Uterus (tissue), 4 donors: Measurements from ENCODE around the gene ZNF155. TPM values are rescaled to one million over a fixed set of nuclear protein-coding genes. Genes with fewer than 3 reads are reported as not detected.
A peak's percentile ranks its signal among the peaks of the same experiment; 100 is the strongest.

Experiments
- DNase-seq, 2 donors: peaks; one replicate each; pipeline ENCODE4 v3.0.0-alpha.2; 2019 to 2020
- H3K27ac ChIP-seq, 2 donors: fragments of 200-600 bp; sonication (generic); 1 replicate in 1 of 2; 2 replicates in 1 of 2; pipeline ENCODE4 v1.5.1; 2016 to 2018
- H3K27me3 ChIP-seq, 2 donors: fragments of 200-600 bp; sonication (generic); one replicate each; pipeline ENCODE4 v1.5.1; 2018 to 2019; ENCODE audit warnings: control low read depth in 1 of 2
- H3K36me3 ChIP-seq, 2 donors: fragments of 200-600 bp; sonication (generic); one replicate each; pipeline ENCODE4 v1.5.1; 2019; ENCODE audit warnings: control low read depth in 1 of 2
- H3K4me1 ChIP-seq, 2 donors: fragments of 200-600 bp; sonication (generic); one replicate each; pipeline ENCODE4 v1.5.1; 2018 to 2019; ENCODE audit warnings: control low read depth in 1 of 2
- H3K4me3 ChIP-seq, 2 donors: fragments of 200-600 bp; sonication (generic); 1 replicate in 1 of 2; 2 replicates in 1 of 2; pipeline ENCODE4 v1.5.1; 2018 to 2019; ENCODE audit warnings: mild to moderate bottlenecking in 1 of 2
- H3K9me3 ChIP-seq, 2 donors: fragments of 200-600 bp; sonication (generic); one replicate each; pipeline ENCODE4 v1.5.1; 2019; ENCODE audit warnings: control low read depth in 1 of 2
- CTCF ChIP-seq, 4 experiments: fragments of 200-600 bp in 2 of 4; fragments of 450-650 bp in 2 of 4; sonication (generic) in 2 of 4; IDR thresholded peaks; one replicate each; pipeline ENCODE4 v1.5.1; 2016 to 2019; ENCODE audit warnings: antibody characterized with exemption in 4 of 4, mild to moderate bottlenecking in 2 of 4, moderate library complexity in 1 of 4
- POLR2A ChIP-seq, 2 donors: fragments of 450-650 bp; IDR thresholded peaks; one replicate each; pipeline ENCODE4 v1.6.1; 2016; ENCODE audit warnings: antibody characterized with exemption in 2 of 2, mild to moderate bottlenecking in 1 of 2, moderate library complexity in 1 of 2
- intact Hi-C: fragments of 100-400 bp; cut with DNase I; formaldehyde crosslinking; loops from one replicate; pipeline ENCODE4 v1.15.1; 2023; ENCODE audit warnings: low total_unique reads
- total RNA-seq, 4 donors: library from RNA; depleted of rRNA in 3 of 4; stranded (reverse); fragments of >200 nt in 3 of 4; gene quantifications; one replicate each; pipeline versions ENCODE4 v1.1.0 to v1.2.4, GENCODE V29; 2014 to 2023
- donor health status: DM: yes; HTN: yes; CAD: no.

Gene ZNF155
- total RNA-seq, 4 donors from 2014 or later: 6.2 to 51.7 (median 16.3) TPM

GRCh38 chr19:44021221-44021620 lies 37.2 kb downstream of the ZNF155 start:
- no peak overlapping the region for H3K27ac ChIP-seq
- no peak for TF ChIP-seq POLR2A (IDR thresholded peaks at IDR 0.05)
- no peak for TF ChIP-seq CTCF (IDR thresholded peaks at IDR 0.05)
- H3K9me3 ChIP-seq: no peaks in the 10 kb centered on the region
- DNase-seq: no peak
- no peaks in the 10 kb centered on the region for H3K36me3 ChIP-seq
- H3K27me3 ChIP-seq: no peaks in the 10 kb centered on the region
- no peak overlapping the region for H3K4me3 ChIP-seq
- no peaks in the 10 kb centered on the region for H3K4me1 ChIP-seq
- intact Hi-C loops: no loop called here

DNA sequence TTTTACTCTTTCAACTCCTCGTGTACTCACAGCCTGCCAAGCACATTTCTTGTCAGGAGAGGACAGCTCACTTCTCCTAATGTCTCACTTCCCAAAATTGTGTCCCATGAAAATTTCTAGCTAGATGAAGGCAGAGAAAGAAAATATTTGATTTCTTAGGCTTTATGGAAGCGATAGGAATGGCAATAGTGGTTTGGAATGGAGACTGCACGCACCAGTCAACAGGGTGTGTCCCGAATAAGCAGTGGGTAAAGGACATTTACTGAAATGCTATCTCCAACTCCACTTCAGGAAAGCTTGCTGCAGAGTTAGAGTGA lies 40.9 kb downstream of the ZNF155 start:
- peak overlapping the region; percentile 75 to 81 for H3K4me3 ChIP-seq
- H3K9me3 ChIP-seq: peaks cover 0 to 20% of the 10 kb centered on the region in 2 donors
- DNase-seq: no peak
- intact Hi-C loops: no loop called here
- peak overlapping the region in 1 of 2 donors; percentile 56 for H3K27ac ChIP-seq
- H3K27me3 ChIP-seq: no peaks in the 10 kb centered on the region
- TF ChIP-seq CTCF (IDR thresholded peaks at IDR 0.05) (no peak), POLR2A (IDR thresholded peaks at IDR 0.05) (no peak)
- no peaks in the 10 kb centered on the region for H3K4me1 ChIP-seq
- H3K36me3 ChIP-seq: no peaks in the 10 kb centered on the region

DNA sequence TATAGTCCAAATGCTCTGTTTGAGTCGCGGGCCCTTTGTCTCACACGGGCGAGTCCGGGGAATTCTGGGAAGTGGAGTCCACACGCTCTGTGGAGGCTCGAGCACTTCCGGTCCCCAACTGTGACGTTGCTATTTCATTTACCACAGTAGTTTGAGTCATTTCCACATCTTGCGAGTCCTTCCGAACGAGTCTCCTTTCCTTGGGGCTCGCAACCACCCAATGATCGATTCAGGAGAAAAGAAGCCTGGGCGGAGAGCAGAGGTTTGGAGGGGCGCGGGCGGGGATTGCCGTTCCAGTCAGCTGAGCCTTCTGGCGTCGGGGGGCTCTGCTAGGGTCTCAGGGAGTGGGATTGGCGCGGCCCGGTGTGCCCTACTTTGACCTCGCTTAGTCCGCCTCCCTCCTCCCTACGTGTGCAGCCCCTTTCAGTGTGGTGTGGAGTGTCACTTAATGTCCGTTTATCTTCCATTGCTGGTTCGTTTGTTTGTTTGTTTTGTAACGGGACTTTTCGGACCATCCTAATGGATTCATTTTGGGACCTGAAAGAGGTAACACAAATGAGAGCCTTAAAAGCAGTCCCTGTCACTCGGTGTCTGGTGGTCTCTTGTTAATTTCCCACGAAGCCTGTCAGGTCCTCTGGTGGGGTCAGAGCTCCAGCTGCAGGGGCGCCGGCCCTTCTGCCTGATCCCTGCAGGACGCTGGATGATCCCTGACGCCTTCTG lies 41.4 kb downstream of the ZNF155 start, which contains the start of gene ZNF222:
Gene ZNF222 (plus strand): TSS at position 163 of the 720 bp plus-strand sequence. CDS start 58 bp downstream, at position 221.
- Histone ChIP-seq H3K4me3 (peak within 1 kb of the TSS; percentile 75 to 81), H3K27me3 (no peaks in the 10 kb centered on the region), H3K27ac (peak within 1 kb of the TSS; percentile 38 to 56), H3K36me3 (no peaks in the 10 kb centered on the region), H3K4me1 (no peaks in the 10 kb centered on the region), H3K9me3 (peaks cover 0 to 25% of the 10 kb centered on the region in 2 donors)
- no peak for TF ChIP-seq CTCF (IDR thresholded peaks at IDR 0.05)
- TF ChIP-seq POLR2A (IDR thresholded peaks at IDR 0.05): no peak
- DNase-seq: peak; percentile 74 to 83
- intact Hi-C loops: no loop called here

DNA sequence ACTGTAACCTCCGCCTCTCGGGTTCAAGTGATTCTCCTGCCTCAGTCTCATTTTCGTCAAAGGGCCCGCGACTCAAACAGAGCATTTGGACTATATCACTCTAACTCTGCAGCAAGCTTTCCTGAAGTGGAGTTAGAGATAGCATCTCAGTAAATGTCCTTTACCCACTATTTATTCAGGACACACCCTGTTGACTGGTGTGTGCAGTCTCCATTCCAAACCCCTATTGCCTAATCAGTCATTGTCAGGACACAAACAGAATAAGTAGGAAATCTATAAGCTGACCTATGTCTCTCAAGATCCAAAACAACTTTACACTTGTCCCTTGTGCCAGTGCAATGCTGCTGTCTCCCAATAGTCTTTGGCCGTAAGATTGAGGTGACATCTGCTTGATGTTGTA lies 42.6 kb downstream of the ZNF155 start:
- no peak for DNase-seq
- Histone ChIP-seq H3K36me3 (no peaks in the 10 kb centered on the region), H3K4me3 (no peak overlapping the region), H3K4me1 (no peaks in the 10 kb centered on the region), H3K27ac (no peak overlapping the region), H3K9me3 (peaks cover 0 to 38% of the 10 kb centered on the region in 2 donors), H3K27me3 (no peaks in the 10 kb centered on the region)
- intact Hi-C loops: no loop called here
- TF ChIP-seq POLR2A (IDR thresholded peaks at IDR 0.05) (no peak), CTCF (IDR thresholded peaks at IDR 0.05) (no peak)

DNA sequence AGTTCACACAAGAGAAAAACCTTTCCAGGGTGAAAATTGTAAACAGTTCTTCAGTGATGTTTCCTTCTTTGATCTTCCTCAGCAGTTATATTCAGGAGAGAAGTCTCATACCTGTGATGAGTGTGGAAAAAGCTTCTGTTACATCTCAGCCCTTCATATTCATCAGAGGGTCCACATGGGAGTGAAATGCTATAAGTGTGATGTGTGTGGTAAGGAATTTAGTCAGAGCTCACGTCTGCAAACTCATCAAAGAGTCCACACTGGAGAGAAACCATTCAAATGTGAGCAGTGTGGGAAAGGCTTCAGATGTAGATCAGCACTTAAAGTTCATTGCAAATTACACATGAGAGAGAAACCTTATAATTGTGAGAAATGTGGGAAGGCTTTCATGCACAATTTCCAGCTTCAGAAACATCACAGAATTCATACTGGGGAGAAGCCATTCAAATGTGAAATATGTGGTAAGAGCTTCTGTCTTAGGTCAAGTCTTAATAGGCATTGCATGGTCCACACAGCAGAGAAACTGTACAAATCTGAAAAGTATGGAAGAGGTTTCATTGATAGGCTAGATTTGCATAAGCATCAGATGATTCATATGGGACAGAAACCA lies 48.1 kb downstream of the ZNF155 start:
- Histone ChIP-seq H3K36me3 (no peaks in the 10 kb centered on the region), H3K4me1 (no peaks in the 10 kb centered on the region)
- intact Hi-C loops: no loop called here

More for the DNA sequence above, 48.1 kb downstream of the ZNF155 start:
- DNase-seq: no peak
- Histone ChIP-seq H3K27me3 (no peaks in the 10 kb centered on the region), H3K27ac (no peak overlapping the region), H3K9me3 (peaks cover 0 to 62% of the 10 kb centered on the region in 2 donors), H3K4me3 (no peak overlapping the region)
- TF ChIP-seq CTCF (IDR thresholded peaks at IDR 0.05): no peak
- no peak for TF ChIP-seq POLR2A (IDR thresholded peaks at IDR 0.05)
